ENCODE results near the gene C16orf86. TPM values are rescaled to one million over a fixed set of nuclear protein-coding genes. Genes with fewer than 3 reads are reported as not detected.
A peak's percentile ranks its signal among the peaks of the same experiment; 100 is the strongest.

C16orf86 gene
- total RNA-seq, 3 donors from 2014 or later (not counting 1 experiment from before 2014, with no cell fraction given), result 3.5 to 4.4 (median 3.6) TPM

- no peak overlapping the region for H3K4me3 ChIP-seq (ENCODE audit: low read length)
- H3K36me3 ChIP-seq (ENCODE audit: control insufficient read depth, insufficient read depth, low read length), result no peaks in the 10 kb centered on the region
- H3K9me3 ChIP-seq (ENCODE audit: control insufficient read depth, insufficient read depth, low read length), result no peaks in the 10 kb centered on the region
- peak overlapping the region in 1 of 2 donors; percentile 75 for H3K27ac Mint-ChIP-seq
- DNase-seq, result no peak
- no peaks in the 10 kb centered on the region for H3K27me3 Mint-ChIP-seq (ENCODE audit: low read depth in 2 of 2)
- H3K27ac ChIP-seq (ENCODE audit: low read length), result no peak overlapping the region
- H3K4me1 Mint-ChIP-seq, result peaks cover 5 to 40% of the 10 kb centered on the region in 2 donors
- WGBS (ENCODE audit: insufficient coverage), result 96% methylated on average over 6 of the region's 6 CpGs
- no peaks in the 10 kb centered on the region for H3K27me3 ChIP-seq (ENCODE audit: control insufficient read depth, insufficient read depth, low read length)
- no peaks in the 10 kb centered on the region for H3K36me3 Mint-ChIP-seq
- no peak overlapping the region for H3K4me3 Mint-ChIP-seq
- no peaks in the 10 kb centered on the region for H3K9me3 Mint-ChIP-seq
- peaks cover 48% of the 10 kb centered on the region for H3K4me1 ChIP-seq (ENCODE audit: control insufficient read depth, insufficient read depth, low read length)
- no peak for TF ChIP-seq CTCF (IDR thresholded peaks at IDR 0.05)
- no peak for ATAC-seq
- intact Hi-C loops (cut with micrococcal nuclease), result no loop called here
These were observed 2.8 kb upstream of the C16orf86 start for GRCh38 chr16:67663877-67664222.

- Histone ChIP-seq H3K4me3 (ENCODE audit: low read length) (no peak overlapping the region), H3K27ac (ENCODE audit: low read length) (no peak overlapping the region), H3K4me1 (ENCODE audit: control insufficient read depth, insufficient read depth, low read length) (peaks cover 48% of the 10 kb centered on the region), H3K36me3 (ENCODE audit: control insufficient read depth, insufficient read depth, low read length) (no peaks in the 10 kb centered on the region), H3K27me3 (ENCODE audit: control insufficient read depth, insufficient read depth, low read length) (no peaks in the 10 kb centered on the region), H3K9me3 (ENCODE audit: control insufficient read depth, insufficient read depth, low read length) (no peaks in the 10 kb centered on the region)
- DNase-seq (no peak), ATAC-seq (no peak)
- H3K36me3 Mint-ChIP-seq, result no peaks in the 10 kb centered on the region
- WGBS (ENCODE audit: insufficient coverage), result 91% methylated on average over 4 of the region's 4 CpGs
- H3K27me3 Mint-ChIP-seq (ENCODE audit: low read depth in 2 of 2), result no peaks in the 10 kb centered on the region
- intact Hi-C loops (cut with micrococcal nuclease), result no loop called here
- H3K9me3 Mint-ChIP-seq, result no peaks in the 10 kb centered on the region
- H3K27ac Mint-ChIP-seq, result peak overlapping the region in 1 of 2 donors; percentile 75
- no peak for TF ChIP-seq CTCF (IDR thresholded peaks at IDR 0.05)
- peaks cover 5 to 36% of the 10 kb centered on the region in 2 donors for H3K4me1 Mint-ChIP-seq
- no peak overlapping the region for H3K4me3 Mint-ChIP-seq
These were observed 2.4 kb upstream of the C16orf86 start for GRCh38 chr16:67664258-67664657.

- intact Hi-C loops (cut with micrococcal nuclease), result loop anchor here (5.0 kb wide), 1 partner anchor 142 kb away; the partner anchor contains the start of genes RANBP10 and TSNAXIP1
- H3K27me3 Mint-ChIP-seq (ENCODE audit: low read depth in 2 of 2), result no peaks in the 10 kb centered on the region
- 96% methylated on average over 7 of the region's 7 CpGs for WGBS (ENCODE audit: insufficient coverage)
- no peaks in the 10 kb centered on the region for H3K9me3 Mint-ChIP-seq
- H3K4me1 Mint-ChIP-seq, result peaks cover 5 to 30% of the 10 kb centered on the region in 2 donors
- no peak for TF ChIP-seq CTCF (IDR thresholded peaks at IDR 0.05)
- H3K36me3 Mint-ChIP-seq, result no peaks in the 10 kb centered on the region
- no peak overlapping the region for H3K27ac ChIP-seq (ENCODE audit: low read length)
- H3K9me3 ChIP-seq (ENCODE audit: control insufficient read depth, insufficient read depth, low read length), result no peaks in the 10 kb centered on the region
- no peak overlapping the region for H3K4me3 ChIP-seq (ENCODE audit: low read length)
- ATAC-seq (no peak), DNase-seq (no peak)
- H3K4me1 ChIP-seq (ENCODE audit: control insufficient read depth, insufficient read depth, low read length), result peaks cover 43% of the 10 kb centered on the region
- H3K4me3 Mint-ChIP-seq, result no peak overlapping the region
- H3K27ac Mint-ChIP-seq, result peak overlapping the region in 1 of 2 donors; percentile 75
- H3K36me3 ChIP-seq (ENCODE audit: control insufficient read depth, insufficient read depth, low read length), result no peaks in the 10 kb centered on the region
- no peaks in the 10 kb centered on the region for H3K27me3 ChIP-seq (ENCODE audit: control insufficient read depth, insufficient read depth, low read length)
These were observed 1.7 kb upstream of the C16orf86 start for GRCh38 chr16:67664871-67665270.

- H3K27ac ChIP-seq (ENCODE audit: low read length), result no peak overlapping the region
These were observed 1.0 kb upstream of the C16orf86 start for GRCh38 chr16:67665598-67665997.

More at GRCh38 chr16:67665598-67665997, 1.0 kb upstream of the C16orf86 start:
- no peak for TF ChIP-seq CTCF (IDR thresholded peaks at IDR 0.05)
- intact Hi-C loops (cut with micrococcal nuclease), result loop anchor here (5.0 kb wide), 1 partner anchor 142 kb away; the partner anchor contains the start of genes RANBP10 and TSNAXIP1
- peak overlapping the region; percentile 68 for H3K4me3 Mint-ChIP-seq
- WGBS (ENCODE audit: insufficient coverage), result 77% methylated on average over 5 of the region's 5 CpGs
- peak overlapping the region in 1 of 2 donors; percentile 75 for H3K27ac Mint-ChIP-seq
- Histone ChIP-seq H3K4me1 (ENCODE audit: control insufficient read depth, insufficient read depth, low read length) (peaks cover 43% of the 10 kb centered on the region), H3K9me3 (ENCODE audit: control insufficient read depth, insufficient read depth, low read length) (no peaks in the 10 kb centered on the region), H3K4me3 (ENCODE audit: low read length) (no peak overlapping the region), H3K36me3 (ENCODE audit: control insufficient read depth, insufficient read depth, low read length) (no peaks in the 10 kb centered on the region), H3K27me3 (ENCODE audit: control insufficient read depth, insufficient read depth, low read length) (no peaks in the 10 kb centered on the region)
- H3K4me1 Mint-ChIP-seq, result peaks cover 5 to 30% of the 10 kb centered on the region in 2 donors
- DNase-seq (no peak), ATAC-seq (no peak)
- H3K27me3 Mint-ChIP-seq (ENCODE audit: low read depth in 2 of 2), result no peaks in the 10 kb centered on the region
- H3K36me3 Mint-ChIP-seq, result no peaks in the 10 kb centered on the region
- no peaks in the 10 kb centered on the region for H3K9me3 Mint-ChIP-seq
